ENCODE data around the gene UQCRQ.

Gene UQCRQ

DNA sequence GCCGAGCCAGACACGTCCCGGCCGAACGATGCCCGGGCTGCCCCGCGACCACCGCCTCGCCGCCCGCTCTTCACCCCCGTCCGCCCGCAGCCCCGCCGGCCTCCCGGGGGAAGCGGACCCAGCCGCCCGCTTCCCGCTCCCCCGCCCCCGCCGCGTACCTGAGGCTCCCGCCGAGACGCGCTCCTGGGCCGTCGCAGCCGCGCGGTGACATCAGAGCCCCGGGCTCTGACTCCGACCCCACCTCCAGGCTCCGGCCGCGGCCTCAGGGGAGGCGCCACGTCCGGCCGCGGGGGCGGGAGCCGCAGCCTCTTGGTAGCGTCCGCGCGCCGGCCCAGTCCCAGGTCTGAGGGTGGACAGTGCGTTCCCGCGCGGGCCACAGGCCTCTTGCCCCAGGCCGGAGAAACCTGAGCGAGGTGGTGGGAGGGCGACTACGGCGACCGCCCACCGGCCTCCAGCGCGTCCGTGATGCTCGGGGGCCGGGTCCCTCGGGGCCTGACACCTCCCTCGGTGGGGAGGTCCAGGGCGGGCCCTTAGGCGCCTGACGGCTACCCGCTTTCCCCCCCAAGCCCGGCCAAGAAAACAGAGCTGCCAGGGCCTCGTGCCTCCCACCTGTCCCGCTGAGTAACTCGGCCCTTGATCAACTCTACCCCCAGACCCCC is 35.9 kb upstream of the UQCRQ start, which contains the start of gene SHROOM1:
Gene SHROOM1, minus strand, starts transcription at position 212 of the 659 bp plus-strand sequence. CDS start 4,507 bp downstream, outside the sequence.
- no peaks in the 10 kb centered on the region for H3K27me3 ChIP-seq (ENCODE audit: insufficient read depth, low read length, poor library complexity, severe bottlenecking)
- H3K4me1 ChIP-seq (ENCODE audit: insufficient read depth, low read length, poor library complexity, severe bottlenecking): no peaks in the 10 kb centered on the region
- H3K9me3 ChIP-seq (ENCODE audit: insufficient read depth, low read depth, low read length): no peaks in the 10 kb centered on the region
- H3K4me3 ChIP-seq (ENCODE audit: low read length, poor library complexity, severe bottlenecking): peak within 1 kb of the TSS; percentile 74
- H2AFZ ChIP-seq (ENCODE audit: low read length): peak within 1 kb of the TSS; percentile 67; the same call in 1 of the 2 replicates
- no peaks in the 10 kb centered on the region for H3K79me2 ChIP-seq (ENCODE audit: insufficient read depth, low read length)
- no peaks in the 10 kb centered on the region for H3K9me2 ChIP-seq (replicated peaks; ENCODE audit: low read depth, low read length)
- no peaks in the 10 kb centered on the region for H3K36me3 ChIP-seq (ENCODE audit: insufficient read depth, low read length)
- H3K9ac ChIP-seq (ENCODE audit: low read depth, low read length, poor library complexity, severe bottlenecking): peak within 1 kb of the TSS; percentile 50
- no peak for TF ChIP-seq EZH2phosphoT487 (IDR thresholded peaks at IDR 0.05; ENCODE audit: borderline replicate concordance)
- TF ChIP-seq, protein P1, sequence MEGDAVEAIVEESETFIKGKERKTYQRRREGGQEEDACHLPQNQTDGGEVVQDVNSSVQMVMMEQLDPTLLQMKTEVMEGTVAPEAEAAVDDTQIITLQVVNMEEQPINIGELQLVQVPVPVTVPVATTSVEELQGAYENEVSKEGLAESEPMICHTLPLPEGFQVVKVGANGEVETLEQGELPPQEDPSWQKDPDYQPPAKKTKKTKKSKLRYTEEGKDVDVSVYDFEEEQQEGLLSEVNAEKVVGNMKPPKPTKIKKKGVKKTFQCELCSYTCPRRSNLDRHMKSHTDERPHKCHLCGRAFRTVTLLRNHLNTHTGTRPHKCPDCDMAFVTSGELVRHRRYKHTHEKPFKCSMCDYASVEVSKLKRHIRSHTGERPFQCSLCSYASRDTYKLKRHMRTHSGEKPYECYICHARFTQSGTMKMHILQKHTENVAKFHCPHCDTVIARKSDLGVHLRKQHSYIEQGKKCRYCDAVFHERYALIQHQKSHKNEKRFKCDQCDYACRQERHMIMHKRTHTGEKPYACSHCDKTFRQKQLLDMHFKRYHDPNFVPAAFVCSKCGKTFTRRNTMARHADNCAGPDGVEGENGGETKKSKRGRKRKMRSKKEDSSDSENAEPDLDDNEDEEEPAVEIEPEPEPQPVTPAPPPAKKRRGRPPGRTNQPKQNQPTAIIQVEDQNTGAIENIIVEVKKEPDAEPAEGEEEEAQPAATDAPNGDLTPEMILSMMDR (conservative IDR thresholded peaks at IDR 0.05; ENCODE audit: low read length): no peak
- H3F3A ChIP-seq (ENCODE audit: low read depth): no peaks in the 10 kb centered on the region
- H3K4me2 ChIP-seq (ENCODE audit: low read depth, low read length, poor library complexity, severe bottlenecking): peak within 1 kb of the TSS; percentile 37
- no peaks in the 10 kb centered on the region for H4K20me1 ChIP-seq (ENCODE audit: insufficient read depth, low read length, poor library complexity, severe bottlenecking)

DNA sequence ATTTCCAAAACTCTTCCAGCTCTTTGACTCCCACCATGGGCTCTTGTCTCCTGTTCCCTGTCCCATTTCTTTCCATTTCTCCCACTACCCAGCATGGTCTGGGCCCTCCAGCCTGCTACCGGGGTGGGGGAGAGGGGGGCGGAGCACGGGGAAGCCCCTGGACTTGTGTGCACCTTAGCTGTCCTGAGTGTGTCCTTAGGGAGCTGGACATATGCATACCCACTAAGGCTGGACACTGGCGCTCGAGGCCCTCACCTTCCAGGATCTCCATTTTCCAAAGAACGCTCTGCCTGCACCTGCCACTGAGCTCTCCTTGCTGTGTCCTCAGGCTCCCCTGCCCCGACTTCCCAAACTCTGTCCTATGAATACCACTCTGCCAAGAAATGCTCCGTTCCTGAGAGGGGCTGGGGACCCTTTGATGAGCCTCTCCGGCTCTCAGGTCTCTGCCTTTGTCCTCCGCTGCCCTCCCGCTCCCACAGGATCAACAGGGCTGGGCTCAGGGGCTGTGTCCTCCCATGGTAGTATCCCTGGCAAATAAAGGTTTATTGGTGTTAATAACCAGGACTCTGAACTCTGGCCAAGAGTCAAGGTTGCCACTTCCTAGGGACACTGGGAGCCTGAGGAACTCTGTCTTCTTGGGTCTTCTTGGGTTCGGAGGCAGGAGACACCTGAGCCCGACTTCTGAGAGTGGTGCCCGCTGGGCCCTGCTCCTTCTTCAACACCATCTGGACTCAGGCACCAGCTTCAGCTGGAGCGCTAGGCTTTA is 35.2 kb upstream of the UQCRQ start:
- H4K20me1 ChIP-seq (ENCODE audit: insufficient read depth, low read length, poor library complexity, severe bottlenecking): no peaks in the 10 kb centered on the region
- no peaks in the 10 kb centered on the region for H3K36me3 ChIP-seq (ENCODE audit: insufficient read depth, low read length)
- no peaks in the 10 kb centered on the region for H3F3A ChIP-seq (ENCODE audit: low read depth)
- no peaks in the 10 kb centered on the region for H3K79me2 ChIP-seq (ENCODE audit: insufficient read depth, low read length)
- no peaks in the 10 kb centered on the region for H3K9me3 ChIP-seq (ENCODE audit: insufficient read depth, low read depth, low read length)
- no peak overlapping the region for H3K9ac ChIP-seq (ENCODE audit: low read depth, low read length, poor library complexity, severe bottlenecking)
- TF ChIP-seq, protein P1 (conservative IDR thresholded peaks at IDR 0.05; ENCODE audit: low read length): no peak
- no peak for TF ChIP-seq EZH2phosphoT487 (IDR thresholded peaks at IDR 0.05; ENCODE audit: borderline replicate concordance)
- H3K4me2 ChIP-seq (ENCODE audit: low read depth, low read length, poor library complexity, severe bottlenecking): no peak overlapping the region
- H2AFZ ChIP-seq (ENCODE audit: low read length): no peak overlapping the region
- no peaks in the 10 kb centered on the region for H3K4me1 ChIP-seq (ENCODE audit: insufficient read depth, low read length, poor library complexity, severe bottlenecking)
- H3K9me2 ChIP-seq (replicated peaks; ENCODE audit: low read depth, low read length): no peaks in the 10 kb centered on the region
- no peaks in the 10 kb centered on the region for H3K27me3 ChIP-seq (ENCODE audit: insufficient read depth, low read length, poor library complexity, severe bottlenecking)
- H3K4me3 ChIP-seq (ENCODE audit: low read length, poor library complexity, severe bottlenecking): no peak overlapping the region

DNA sequence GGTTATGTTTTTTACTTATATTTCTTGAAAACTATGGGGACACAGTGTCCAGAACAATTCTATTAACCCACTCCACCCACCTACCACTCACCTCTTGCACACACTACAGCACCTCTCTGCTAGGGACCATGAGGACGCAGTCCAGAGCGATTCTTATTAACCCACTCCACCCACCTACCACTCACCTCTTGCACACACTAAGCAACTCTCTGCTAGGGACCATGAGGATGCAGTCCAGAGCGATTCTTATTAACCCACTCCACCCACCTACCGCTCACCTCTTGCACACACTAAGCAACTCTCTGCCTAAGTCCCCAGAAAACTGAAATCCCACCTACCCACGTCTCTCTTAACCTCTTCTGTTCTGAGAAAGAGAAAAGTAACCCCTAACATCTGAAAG is 33.8 kb upstream of the UQCRQ start:
- TF ChIP-seq, protein P1 (conservative IDR thresholded peaks at IDR 0.05; ENCODE audit: low read length): no peak
- TF ChIP-seq EZH2phosphoT487 (IDR thresholded peaks at IDR 0.05; ENCODE audit: borderline replicate concordance): no peak
- no peaks in the 10 kb centered on the region for H3K27me3 ChIP-seq (ENCODE audit: insufficient read depth, low read length, poor library complexity, severe bottlenecking)
- H3K9ac ChIP-seq (ENCODE audit: low read depth, low read length, poor library complexity, severe bottlenecking): no peak overlapping the region
- H4K20me1 ChIP-seq (ENCODE audit: insufficient read depth, low read length, poor library complexity, severe bottlenecking): no peaks in the 10 kb centered on the region
- H3K4me3 ChIP-seq (ENCODE audit: low read length, poor library complexity, severe bottlenecking): no peak overlapping the region
- no peaks in the 10 kb centered on the region for H3F3A ChIP-seq (ENCODE audit: low read depth)
- no peaks in the 10 kb centered on the region for H3K9me3 ChIP-seq (ENCODE audit: insufficient read depth, low read depth, low read length)
- H3K9me2 ChIP-seq (replicated peaks; ENCODE audit: low read depth, low read length): no peaks in the 10 kb centered on the region
- H3K4me1 ChIP-seq (ENCODE audit: insufficient read depth, low read length, poor library complexity, severe bottlenecking): no peaks in the 10 kb centered on the region
- no peaks in the 10 kb centered on the region for H3K79me2 ChIP-seq (ENCODE audit: insufficient read depth, low read length)
- H3K4me2 ChIP-seq (ENCODE audit: low read depth, low read length, poor library complexity, severe bottlenecking): no peak overlapping the region
- H2AFZ ChIP-seq (ENCODE audit: low read length): no peak overlapping the region
- H3K36me3 ChIP-seq (ENCODE audit: insufficient read depth, low read length): no peaks in the 10 kb centered on the region

Data from Loucy (cell line).